ENCODE results near the gene GRK3.
"Not testable (repeated sequence)": the region's sequence is repeated elsewhere in the genome, so short reads cannot be mapped to it uniquely, and the experiment has no call there.

Gene GRK3

DNA sequence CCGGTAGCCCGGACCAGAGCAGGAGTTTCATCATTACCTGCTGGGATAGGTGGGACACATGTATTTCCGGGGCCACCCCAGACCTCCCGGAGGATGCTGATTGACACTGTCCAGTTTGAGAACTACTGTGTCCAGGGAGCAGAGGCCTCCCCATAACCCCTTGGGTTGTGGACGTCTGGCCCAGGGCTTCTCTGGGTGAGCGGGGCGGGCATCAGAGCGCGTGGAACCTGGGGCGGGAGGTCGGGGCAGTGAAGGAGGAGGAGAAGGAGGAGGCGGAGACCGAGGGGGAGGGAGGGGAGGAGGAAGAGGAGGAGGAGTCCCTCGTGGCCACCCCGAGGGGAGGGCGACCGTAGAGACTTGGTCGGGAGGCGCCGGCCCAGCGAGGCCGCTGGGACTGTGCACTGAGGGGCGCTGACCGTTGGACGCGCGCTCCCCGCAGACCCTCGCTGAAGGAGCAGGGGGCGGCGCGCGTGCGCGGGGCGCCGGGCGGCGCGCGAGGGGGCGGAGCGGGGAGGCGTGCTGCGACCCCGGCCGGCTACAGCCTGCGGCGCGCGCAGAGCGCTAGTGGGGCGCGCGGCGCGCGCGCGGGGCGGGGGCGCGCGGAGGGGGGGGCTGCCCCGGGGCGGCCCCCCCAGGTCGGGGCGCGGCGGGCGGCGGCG lies at the start of gene GRK3:
Gene GRK3 (plus strand): TSS at position 356 of the 659 bp plus-strand sequence. CDS start 366 bp downstream, outside the sequence.
- DNase-seq = no peak

DNA sequence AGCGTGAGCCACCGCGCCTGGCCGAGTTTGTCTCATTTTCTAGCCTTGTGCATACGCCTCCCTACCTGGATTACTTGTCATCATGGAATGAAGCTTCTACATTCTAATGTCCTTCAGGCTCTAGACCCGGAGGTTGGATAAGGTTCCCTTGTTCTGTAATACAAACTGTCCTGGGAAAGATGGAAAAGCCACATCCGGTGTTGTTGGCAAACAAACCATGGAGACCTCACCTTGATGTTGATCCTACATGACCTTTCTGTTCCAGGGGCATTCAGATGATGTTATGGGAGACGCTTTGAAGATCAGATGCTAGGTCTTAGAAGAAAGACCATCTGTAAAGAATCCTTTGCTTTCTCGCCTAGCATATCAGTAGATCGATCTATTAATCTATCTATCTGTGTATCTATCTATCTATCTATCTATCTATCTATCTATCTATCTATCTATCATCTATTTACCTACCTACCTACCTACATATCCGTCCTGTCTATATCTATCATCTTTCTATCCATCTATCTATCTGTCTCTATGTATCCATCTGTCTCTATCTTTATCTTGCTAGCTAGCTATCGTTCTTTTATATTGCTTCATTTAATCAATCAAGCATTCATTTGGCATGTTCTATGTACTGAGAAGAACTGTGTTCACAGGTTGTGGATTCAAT lies 46.3 kb upstream of the GRK3 start:
- DNase-seq = no peak

DNA sequence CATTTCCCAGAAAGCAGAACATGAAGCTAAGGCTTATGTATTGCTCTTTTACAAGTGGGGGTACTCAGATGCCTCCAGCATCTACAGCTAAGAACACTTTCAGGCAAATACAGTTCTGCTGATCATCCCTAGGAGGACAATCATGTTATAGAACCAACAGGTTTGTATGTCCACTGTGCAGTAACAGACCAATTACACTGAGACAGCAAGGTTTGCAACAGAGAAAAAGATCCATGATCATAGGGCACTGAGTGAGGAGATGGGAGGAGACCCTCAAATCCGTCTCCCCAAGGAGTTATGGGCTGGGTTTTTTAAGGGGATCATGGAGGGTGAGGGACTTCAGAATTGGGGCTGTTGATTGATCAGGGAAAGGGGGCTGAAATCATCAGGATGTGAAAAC lies 39.1 kb upstream of the GRK3 start:
- no peak for DNase-seq

DNA sequence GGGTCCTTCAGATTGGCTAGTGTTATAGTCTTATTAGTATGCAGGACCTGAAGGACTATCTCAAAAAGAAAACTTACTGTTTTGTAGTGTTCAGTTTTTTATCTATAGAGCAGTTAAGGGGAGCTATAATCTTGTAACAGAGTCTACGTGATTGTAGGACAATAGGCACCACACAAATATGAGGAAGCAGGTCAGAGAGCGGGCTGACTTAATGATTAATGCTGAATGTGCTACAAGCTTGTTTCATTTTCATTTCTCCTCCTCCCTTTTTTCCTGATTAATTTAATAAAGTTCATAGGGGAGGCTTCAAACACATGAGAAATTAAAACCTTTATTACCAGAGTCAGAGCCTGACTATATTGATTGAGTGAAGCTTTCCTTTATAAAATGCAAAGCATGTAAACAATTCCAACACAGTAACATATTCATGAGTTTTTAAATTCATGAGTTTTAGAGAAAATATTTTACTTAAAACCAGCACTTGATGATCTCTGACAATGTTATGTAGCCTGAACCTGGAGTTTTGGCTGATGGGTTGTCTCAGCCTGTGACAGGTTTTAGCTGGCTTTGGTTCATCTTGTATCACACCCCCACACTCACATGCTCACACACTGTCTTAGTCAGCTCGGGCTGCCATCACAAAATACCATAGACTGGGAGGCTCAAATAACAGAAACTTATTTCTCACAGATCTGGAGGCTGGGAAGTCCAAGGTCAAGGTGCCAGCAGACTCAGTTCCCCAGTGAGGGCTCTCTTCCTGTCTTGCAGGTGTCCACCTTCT lies 38.5 kb upstream of the GRK3 start:
- not testable (repeated sequence) for DNase-seq

DNA sequence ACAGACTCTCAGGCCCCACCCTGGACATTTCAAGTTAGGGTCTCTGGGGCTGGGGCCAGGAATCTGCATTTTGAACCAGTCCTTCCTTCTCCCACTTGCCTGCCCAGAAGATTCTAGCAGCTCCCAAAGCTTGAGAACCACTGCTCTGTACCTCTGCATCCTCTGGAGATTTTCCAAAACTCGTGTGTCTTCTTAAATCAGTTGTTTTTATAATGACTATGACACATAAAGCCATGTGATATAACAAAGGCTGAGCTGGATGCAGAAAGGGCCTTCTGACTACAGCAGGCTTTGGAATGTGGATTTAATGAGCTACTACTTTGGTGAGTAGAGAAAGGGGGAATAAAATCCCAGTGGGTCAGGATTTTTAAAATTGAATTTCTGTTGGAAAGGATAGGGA lies 37.5 kb upstream of the GRK3 start:
- not testable (repeated sequence) for DNase-seq

DNA sequence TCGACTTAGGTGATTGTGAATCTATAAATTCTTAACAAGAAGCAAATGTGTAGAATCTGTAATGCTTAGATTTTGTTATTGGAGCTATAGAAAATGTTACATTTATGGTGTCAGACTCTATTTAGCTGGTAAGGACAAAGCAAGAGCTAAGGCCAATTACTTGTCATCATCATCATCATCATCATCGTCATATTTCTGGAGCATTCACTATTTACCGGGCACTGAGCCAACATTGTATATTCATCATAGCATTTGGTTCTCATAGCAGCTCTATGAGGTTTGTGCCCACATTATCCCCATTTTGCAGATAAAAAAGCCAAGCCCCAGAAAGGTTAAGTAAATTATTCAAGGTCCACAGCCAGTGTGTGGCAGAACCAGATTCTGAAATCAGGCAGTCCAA lies 36.4 kb upstream of the GRK3 start:
- not testable (repeated sequence) for DNase-seq

DNA sequence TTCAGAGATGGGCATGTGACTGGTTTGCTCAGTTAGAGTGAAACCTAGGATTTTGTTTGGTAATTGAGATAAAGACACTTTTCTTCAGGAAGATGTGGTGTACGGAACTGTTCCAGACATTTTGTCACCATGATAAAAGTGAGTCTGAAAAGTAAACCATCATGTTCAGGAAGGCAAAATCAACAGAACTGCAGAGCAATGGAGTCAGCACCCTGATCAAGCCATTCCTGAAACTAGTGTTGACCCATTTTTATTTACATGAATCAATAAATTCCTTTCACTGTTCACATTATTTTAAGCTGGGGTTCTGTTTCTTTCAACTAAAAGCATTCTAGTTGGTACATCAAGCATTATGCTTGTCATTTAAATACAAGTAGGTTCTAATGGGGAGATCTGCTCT lies 35.4 kb upstream of the GRK3 start:
- not testable (repeated sequence) for DNase-seq

DNA sequence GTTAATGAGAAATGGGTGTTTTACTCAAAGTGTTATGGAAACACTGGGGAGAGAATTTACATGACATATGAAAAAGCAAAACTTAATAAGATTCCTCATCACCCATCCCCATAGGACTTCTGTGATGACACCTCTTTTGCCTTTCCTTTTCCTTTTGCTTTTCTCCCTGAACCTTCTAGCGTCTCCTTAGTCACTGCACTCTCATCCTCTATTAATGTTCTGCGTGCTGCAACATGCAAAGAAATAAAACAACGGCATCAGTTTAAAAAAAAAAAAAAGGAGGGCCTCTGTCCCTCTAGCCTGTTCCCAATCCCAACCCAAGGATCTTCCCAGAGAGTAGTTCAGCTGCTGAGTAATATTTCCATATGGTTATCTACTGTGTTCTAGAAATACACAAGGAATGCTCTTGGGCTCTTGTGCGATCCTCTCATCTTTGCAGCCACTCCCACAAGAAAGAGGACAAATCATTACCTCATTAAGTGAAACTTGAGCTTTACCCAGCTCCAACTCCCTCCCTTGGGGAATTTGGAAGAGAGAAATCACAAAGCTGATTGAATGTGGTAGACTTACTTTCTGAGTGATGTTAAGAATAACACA lies 34.8 kb upstream of the GRK3 start:
- DNase-seq = not testable (repeated sequence)

DNA sequence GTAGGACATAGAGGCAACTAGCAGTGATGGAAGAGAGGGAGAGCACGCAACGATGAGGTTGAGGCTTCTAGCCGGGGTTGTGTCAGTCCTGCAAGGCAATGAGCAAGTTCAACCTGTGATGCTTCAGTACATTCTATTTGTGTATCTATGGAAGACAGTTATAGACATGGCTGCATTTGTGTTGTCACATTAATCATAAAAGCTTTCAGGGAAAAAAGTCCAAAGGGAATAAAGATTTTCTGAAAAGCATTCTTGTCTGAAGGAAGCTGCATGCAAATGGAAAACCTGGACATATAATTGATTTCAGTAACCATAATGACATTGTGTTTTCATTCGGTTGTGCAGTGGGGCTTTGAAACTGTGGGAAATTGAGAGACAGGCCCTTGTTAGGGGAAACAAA lies 32.8 kb upstream of the GRK3 start:
- not testable (repeated sequence) for DNase-seq

DNA sequence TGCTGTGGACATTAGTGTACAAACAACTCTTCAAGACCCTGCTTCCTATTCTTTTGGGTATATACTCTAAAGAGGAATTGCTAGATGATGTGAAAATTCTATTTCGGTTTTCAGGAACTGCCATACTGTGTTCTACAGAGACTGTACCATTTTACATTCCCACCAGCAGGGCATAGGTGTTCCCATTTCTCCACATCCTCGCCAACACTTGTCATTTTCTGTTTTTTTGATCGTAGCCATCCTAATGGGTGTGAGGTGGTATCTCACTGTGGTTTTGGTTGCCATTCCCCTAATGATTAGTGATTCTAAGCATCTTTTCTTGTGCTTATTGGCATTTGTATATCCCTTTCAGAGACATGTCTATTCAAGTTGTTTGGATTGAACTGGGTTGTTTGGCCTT lies 29.8 kb upstream of the GRK3 start:
- no peak for DNase-seq

DNA sequence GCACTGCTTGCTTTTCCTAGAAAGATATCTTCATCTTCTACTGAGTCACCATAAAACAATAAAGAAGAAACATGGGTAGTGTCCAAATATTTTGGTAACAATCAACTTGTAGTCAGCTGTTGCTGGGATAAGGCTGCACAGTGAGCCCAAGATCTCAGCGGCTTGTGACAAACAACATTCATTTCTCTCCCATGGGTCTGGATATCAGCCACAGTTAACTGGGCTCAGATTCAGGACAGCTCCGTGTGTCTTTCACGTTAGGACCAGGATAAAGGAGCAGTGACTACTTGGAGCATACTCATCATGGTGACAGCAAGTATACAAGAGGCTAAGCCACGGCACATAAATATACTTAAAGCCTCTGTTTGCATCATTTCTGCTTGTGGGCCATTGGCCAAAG lies 27.9 kb upstream of the GRK3 start:
- DNase-seq = no peak

DNA sequence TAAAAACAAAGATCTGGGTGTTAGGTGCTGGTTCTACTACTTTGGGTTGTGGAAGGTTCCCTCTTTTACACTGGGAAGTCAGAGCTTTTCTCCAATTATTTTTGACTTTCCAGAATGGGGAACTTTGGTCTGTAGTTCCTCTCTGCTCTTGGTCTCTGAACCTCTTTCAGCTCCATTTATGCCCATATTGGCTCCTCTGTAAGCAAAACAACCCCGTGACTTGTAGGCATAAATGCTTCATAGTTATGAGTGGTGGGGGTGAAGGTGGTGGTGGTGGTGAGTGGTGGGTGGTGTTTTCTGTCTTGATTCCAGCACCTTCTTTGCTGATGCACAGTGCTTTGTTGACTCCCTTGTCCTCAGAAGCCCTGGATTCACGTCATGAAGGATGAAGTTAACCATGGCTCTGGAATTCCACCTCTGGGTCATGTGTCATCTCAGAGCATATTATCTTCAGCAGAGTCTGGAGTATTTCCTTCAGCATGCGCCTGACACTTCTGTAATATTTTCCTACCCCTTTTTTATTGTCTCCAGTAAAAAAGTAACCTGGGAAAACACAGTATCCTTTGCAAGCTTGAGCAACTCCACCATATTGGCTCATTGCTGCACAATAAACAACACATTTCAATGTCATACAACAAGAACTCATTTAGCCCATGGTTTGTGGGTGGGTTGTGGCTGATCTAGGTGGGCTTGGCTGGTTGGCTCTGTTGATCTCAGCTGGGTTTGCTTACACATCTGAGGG lies 24.1 kb upstream of the GRK3 start:
- DNase-seq = no peak

DNA sequence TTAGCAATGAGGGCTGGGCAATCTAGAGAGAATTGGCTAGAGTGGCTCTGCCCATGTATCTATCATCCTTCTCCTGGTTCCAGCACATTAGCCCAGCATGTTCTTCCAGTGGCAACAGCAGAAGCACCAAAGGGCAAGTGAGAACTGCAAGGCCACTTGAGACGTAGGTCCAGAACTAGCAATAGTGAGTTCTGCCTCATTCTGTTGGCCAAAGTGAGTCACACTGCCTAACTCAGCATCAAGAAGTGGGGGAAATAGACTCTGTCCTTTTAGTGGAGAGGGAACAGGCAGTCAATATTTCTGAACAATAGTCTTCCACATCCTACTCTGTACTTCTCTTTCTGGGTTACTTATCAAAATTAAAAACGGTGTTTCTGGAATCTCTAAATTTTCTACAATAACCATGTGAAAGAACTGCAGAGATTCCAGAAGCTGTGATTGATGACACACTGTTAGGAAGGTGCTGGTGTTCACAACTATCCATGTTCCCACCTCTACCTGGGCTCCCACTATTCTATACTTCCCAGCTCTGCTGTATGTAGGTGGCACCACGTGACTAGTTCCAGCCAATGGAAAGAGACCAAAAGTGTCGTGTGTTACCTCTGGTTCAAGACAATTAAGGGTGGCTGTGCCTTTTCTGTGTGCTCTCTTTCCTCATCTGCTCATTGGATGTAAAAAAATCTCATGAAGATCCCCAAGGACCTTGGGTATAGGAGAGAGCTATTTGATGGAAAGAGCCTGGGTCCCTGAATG lies 23.4 kb upstream of the GRK3 start:
- DNase-seq = no peak

DNA sequence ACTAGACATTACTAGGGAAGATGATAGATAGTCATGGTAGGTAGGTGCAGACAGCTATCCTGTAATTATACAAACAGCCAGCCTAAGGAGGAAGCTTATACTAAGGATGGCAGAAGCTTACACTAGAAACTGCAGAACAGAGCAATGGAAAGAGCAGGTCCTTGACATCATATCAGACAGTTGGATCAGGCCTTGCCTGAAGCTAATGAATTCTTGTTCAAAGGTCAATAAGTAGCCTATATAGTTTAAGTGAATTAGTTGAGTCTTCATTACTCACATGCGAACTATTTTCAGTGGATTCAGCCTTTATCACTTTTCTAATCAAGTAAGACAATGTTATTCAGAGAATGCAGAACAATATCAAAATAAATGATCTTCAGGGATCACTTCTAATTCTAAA lies 22.3 kb upstream of the GRK3 start:
- no peak for DNase-seq

DNA sequence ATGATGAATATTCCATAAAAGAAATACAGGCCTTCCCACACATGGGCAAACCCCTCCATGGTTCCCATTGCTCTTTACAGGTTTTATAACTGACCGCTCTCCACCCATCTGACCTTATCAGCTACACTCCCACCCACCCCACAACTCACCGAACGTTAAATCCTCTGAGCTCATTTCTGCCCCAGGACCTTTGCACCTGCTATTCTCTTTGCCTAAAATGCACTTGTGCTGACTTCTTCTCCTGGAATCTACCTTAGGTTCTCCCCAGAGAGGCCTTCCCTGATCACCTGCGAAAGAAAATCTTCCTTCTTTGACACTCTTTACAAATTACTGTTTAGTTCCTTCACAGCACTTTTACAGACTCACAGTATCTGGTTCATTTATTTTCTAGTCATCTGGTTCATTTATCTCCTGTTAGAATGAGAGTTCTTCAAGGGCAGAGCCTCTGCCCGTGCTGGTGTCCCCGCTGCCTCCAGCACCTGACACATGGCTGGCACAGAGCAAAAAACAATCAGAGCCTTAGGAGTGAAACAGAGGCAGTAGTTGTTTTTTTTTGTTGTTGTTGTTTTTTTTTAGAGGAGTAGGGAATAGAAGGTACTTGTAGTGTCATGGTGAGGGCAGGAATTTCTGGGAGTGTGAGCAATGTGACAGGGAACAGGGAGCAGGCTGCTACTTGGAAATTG lies 21.6 kb upstream of the GRK3 start:
- no peak for DNase-seq

DNA sequence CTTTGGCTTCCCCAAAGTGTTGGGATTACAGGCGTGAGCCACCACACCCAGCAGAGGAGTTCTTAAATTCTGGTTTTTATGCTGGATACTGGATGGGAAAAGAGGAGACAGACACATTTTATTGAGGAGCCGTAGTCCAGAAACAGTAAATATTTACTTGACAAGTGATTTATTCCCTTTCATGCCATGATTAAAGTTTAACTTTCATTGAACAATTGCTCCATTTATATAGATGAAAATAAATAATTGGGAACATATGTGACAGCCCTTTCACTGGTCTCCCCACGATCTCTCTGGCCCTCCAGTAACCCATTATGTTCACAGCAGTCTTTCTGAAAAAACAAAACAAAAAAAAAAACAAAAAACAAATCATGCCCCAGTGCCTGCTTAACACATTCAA lies 19.3 kb upstream of the GRK3 start:
- DNase-seq = no peak

DNA sequence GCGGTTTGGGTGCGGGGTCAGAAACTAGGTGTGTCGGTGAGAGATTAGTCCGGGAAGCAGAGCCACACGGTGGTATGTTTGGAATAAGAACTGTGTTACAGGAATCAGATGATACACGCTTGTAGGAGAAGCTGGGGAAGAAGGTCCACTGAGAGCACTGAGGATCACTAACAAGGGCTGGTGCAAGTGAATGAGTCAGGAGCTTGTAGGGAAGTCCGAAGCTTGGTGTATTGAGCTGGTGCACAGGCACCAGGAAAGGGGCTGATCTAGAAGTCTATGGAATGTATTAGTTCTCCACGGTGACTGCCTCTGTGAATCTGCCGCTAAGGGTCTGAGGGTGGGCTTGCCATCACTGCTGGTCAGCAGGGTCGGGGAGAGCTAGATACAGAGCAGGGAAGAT lies 18.8 kb upstream of the GRK3 start:
- no peak for DNase-seq

DNA sequence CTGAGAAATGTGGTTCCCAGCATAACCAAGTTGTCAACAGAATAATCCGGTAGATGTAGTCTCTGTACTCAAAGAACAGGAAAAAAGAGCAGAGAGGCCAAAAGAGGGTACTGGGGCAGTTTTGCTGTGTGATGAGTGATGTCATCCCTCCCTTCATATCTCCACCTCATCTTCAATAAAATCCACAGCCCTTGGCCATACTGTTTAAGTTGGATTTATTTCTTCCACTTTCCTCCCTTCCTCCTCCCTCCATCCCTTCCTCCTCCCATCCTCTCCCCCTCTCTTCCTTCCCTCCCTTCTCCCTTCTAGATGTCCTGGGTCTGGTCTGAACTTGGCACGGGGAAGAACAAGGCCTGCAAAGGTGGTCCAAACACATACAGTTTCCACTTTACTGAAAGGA lies 18.2 kb upstream of the GRK3 start:
- DNase-seq = no peak

DNA sequence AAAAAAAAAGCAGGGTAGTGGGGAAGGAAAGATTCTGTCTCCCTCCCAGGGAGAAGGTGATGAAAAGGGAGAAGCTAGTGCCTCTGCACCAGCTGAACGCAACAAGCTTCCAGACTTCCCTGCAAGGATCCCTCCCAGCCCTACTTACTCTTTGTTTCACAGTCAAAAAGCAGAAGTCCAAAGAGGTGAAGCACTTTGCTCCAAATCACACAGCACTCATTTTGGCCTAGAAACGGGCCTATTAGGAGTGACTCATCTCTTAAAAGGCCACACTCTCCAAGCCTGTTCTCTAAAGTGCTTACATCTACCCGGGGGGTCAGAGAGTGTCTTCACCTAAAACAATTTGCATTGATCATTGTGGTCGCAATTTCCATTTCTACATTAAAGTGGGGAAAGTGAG lies 17.7 kb upstream of the GRK3 start:
- DNase-seq = no peak

DNA sequence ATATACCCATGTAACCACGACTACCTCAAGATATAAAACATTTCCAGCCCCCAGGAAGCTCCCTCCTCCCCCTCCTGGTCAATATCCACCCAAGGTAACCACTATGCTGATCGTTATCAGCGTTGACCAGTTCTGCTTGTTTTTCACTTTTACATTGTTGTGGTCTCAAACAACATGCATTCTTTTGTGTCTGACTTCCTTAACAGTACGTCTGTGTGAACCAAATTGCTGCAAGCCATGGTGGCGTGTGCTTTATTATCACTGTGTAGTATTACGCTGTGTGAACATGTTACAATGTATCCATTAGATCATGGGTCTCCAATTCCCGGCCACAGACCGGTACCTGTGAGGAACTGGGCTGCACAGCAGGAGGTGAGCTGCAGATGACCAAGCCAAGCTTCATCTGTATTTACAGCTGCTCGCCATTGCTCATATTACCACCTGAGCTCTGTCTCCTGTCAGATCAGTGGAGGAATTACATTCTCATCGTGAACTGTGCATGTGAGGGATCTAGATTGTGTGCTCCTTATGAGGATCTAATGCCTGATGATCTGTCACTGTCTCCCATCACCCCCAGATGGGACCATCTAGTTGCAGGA lies 15.5 kb upstream of the GRK3 start:
- no peak for DNase-seq

DNA sequence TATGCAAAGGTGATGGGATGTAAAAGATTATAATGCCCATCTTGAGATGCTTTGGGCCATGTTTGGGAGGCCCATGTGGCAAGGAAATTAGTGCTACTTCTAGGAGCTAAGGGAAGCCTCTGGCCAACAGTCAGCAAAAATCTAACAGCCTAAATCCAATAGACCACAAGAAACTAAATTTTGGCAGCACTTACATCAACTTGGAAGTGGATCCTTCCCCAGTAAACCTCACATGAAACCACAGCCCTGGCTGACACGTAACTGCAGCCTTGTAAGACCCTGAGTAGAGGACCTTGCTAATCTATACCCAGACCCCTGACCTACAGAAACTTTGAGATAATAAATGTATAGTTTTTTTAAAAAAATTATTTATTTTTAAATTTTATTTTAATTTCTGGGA lies 13.1 kb upstream of the GRK3 start:
- DNase-seq = no peak
